Measurements from ENCODE around the gene TMEM253.
A peak's percentile ranks its signal among the peaks of the same experiment; 100 is the strongest.

The TMEM253 gene

DNA sequence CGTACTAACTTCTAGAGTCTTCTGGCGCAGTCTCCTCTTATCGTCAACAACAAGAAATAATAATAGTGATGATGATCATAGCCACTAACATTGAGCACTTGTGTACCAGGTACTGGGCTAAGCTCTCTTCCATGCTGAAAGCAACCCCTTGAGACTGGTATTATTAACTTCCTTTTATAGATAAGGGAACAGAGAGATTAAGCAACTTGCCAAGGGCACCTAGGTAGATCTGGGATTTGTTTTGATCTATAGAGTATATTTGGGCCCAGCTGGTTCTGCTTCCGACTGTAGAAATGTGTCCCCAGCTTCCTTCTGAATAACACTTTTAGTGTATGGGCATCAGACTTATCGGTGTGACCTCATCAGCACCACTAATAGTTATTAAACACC is 1.3 kb upstream of the TMEM253 start:
- TF ChIP-seq, protein P1, sequence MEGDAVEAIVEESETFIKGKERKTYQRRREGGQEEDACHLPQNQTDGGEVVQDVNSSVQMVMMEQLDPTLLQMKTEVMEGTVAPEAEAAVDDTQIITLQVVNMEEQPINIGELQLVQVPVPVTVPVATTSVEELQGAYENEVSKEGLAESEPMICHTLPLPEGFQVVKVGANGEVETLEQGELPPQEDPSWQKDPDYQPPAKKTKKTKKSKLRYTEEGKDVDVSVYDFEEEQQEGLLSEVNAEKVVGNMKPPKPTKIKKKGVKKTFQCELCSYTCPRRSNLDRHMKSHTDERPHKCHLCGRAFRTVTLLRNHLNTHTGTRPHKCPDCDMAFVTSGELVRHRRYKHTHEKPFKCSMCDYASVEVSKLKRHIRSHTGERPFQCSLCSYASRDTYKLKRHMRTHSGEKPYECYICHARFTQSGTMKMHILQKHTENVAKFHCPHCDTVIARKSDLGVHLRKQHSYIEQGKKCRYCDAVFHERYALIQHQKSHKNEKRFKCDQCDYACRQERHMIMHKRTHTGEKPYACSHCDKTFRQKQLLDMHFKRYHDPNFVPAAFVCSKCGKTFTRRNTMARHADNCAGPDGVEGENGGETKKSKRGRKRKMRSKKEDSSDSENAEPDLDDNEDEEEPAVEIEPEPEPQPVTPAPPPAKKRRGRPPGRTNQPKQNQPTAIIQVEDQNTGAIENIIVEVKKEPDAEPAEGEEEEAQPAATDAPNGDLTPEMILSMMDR (conservative IDR thresholded peaks at IDR 0.05; ENCODE audit: low read depth, low read length): no peak
- DNase-seq (ENCODE audit: low read depth): no peak
- H3K4me3 ChIP-seq (ENCODE audit: low read length): peak overlapping the region; percentile 87

DNA sequence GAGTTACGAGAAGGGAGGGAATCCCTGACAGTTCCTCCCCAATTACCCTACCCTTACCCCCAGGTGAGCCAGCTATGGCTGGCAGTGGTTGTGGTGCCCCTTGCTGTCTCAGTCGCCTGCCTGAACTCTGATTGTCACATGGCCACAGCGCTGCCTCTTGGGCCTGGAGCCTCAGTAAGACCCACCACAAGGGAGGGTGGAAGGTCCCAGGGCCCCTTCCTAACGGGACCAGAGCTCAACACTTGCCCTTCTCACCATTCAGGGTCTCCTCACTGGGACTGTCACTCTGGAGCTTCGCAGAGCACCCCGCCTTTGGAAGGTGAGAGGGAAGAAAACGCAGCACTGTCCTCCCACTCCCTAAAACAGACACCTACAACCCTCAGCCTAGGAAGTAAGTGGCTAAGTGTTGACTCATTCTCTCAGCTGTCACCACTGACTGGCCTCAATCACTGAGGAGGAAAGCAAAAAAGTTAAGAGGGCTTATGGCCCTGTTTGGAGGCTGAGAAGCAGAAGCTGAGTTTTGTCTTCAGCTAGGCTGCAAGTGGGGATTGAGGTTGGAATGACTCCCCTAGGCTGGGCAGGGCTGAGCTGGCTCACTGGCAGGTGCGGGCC is 1.0 kb downstream of the TMEM253 start:
- H3K4me3 ChIP-seq (ENCODE audit: low read length): no peak overlapping the region
- no peak for DNase-seq (ENCODE audit: low read depth)
- TF ChIP-seq, protein P1 (conservative IDR thresholded peaks at IDR 0.05; ENCODE audit: low read depth, low read length): no peak

DNA sequence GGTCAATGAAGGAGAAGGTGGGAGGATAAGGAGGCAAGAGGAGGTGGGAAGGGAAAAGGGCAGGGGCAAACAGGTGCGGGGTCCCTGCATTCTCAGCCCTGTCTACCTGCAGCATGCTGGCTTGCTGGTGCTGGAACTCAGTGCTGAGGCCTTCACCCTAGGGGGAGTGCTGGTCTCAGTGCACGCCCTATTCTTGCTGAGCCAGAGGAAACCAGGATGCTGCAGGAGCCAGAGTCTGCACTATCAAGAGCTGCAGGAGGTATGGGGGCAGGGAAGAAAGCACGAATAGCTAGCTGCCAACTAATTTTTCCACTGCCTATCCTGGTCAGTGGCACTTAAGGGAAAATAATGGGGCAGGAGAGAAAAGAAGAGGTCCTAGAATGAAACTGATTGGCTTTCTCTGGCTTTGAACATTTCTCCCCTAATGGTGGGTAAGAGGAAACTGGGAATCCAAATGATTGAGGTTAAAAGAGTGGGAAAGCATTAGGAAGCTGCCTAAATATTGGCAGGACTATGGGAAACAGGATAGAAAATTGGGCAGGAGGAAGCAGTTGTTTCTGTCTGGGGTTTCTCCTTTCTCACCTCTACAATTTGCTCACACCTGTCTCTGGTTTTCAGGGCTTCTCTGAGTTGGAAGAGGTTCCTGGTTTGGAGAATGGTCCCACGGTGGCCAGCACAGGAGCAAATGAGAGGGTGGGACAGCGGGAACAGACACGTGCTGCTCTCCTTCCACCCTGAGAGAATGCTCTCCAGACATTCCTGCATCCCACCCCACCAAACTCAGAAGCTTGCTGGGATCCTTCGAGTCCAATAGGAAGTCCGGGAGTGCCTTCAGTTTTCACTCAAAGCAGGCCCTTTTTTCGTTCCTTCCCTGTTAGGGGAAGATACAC is 1.9 kb downstream of the TMEM253 start:
- H3K4me3 ChIP-seq (ENCODE audit: low read length): peak overlapping the region; percentile 80
- no peak for DNase-seq (ENCODE audit: low read depth)
- TF ChIP-seq, protein P1 (conservative IDR thresholded peaks at IDR 0.05; ENCODE audit: low read depth, low read length): no peak

DNA sequence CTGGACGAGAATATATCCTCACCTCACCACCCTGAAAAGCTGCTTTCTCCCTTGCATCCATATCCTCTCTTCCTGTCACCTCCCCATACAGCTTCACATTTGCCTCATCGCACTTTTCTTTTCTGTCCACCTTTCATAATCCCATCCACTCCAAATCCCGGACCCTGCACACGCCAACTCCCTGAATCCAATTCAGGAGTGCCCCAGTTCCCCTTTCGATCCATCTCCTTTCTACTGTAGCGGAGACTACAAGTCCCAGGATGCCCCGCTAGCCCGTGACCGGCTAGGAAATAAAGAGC is 2.5 kb downstream of the TMEM253 start:
- no peak for DNase-seq (ENCODE audit: low read depth)
- TF ChIP-seq, protein P1 (conservative IDR thresholded peaks at IDR 0.05; ENCODE audit: low read depth, low read length): no peak
- H3K4me3 ChIP-seq (ENCODE audit: low read length): peak overlapping the region; percentile 80

DNA sequence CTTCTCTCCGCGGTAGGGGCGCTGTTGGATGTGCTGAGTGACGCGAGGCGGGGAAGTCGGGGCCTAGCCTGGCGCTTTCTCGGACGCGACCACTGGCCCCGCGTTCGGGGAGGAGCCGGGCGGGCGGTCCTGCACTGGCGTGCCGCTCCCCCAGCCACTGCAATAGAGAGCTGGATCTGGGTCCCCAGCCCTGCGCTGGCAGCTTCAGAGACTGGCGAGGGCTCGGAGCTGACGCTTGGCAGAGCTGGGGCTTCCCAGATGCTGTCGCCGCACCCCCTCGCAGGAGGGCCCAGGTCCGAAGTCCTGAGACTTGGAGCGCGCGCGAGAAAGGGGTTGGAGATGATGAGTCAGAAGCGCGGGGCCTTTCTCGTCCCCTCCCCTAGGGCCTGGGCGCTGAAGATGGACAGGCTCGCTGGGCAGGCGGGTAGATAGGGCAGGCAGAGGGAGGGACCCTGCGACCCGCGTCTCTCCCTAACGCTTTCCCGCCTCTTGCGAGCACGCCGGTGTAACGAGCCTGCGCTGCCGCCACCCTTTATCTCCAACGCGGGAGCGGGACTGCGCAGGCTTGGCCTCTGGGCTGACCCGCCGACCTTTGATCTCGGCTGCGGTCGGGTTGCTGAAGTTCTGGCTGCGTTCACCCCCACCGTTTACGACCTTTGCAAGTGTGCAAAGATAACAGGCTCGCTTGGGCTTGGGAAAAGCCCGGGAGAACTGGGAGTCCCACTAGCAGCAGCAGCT is 3.0 kb downstream of the TMEM253 start:
- peak; percentile 88 for DNase-seq (ENCODE audit: low read depth)
- TF ChIP-seq, protein P1 (conservative IDR thresholded peaks at IDR 0.05; ENCODE audit: low read depth, low read length): peak; percentile 75
- peak overlapping the region; percentile 80 for H3K4me3 ChIP-seq (ENCODE audit: low read length)

DNA sequence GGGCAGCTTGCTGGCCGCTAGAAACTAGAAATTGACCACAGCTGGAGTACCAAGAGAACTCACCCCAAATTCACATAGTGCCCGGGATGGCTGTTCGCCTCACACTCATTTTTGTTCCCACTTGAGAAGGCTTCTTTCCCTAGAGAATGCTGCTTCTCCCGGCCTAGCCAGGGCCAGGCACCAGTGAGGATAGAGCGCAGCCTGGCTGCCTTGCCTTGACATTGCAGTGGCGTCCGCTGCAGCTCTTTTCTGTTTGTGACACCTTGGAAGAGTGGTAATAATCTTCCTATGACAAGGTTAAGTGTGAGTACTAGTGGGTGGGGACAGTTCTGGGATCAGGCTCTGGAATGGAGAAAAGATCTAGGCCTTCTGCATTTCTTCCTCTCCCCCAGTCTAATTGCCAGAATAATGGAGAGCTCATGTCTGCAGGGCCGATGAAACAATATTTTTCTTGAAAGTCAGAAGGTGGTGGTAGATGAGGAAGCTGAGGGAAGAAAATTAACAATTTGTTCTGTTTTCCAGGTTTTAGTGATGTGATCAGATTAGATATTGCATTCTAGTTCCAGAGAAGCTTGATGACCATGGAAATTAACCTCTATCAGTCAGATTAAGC is 3.7 kb downstream of the TMEM253 start:
- peak overlapping the region; percentile 80 for H3K4me3 ChIP-seq (ENCODE audit: low read length)
- TF ChIP-seq, protein P1 (conservative IDR thresholded peaks at IDR 0.05; ENCODE audit: low read depth, low read length): peak; percentile 100
- DNase-seq (ENCODE audit: low read depth): no peak
